Tibial nerve (tissue), 3 donors: ENCODE data around the gene MAPRE2.

ENCODE experiments used
- CTCF ChIP-seq, 5 experiments: fragments of 200-600 bp in 3 of 5; fragments of 450-650 bp in 2 of 5; sonication (generic) in 3 of 5; IDR thresholded peaks; one replicate each; pipeline ENCODE4 v1.5.1; 2016 to 2019; ENCODE audit warnings: antibody characterized with exemption in 5 of 5, mild to moderate bottlenecking in 3 of 5, moderate library complexity in 2 of 5
- POLR2A ChIP-seq, 2 donors: fragments of 450-650 bp; IDR thresholded peaks; one replicate each; pipeline ENCODE4 v1.6.1; 2017; ENCODE audit warnings: antibody characterized with exemption in 2 of 2, mild to moderate bottlenecking in 2 of 2, moderate library complexity in 2 of 2

GRCh38 chr18:35122586-35123224, 81.5 kb downstream of the MAPRE2 start:
- TF ChIP-seq CTCF (IDR thresholded peaks at IDR 0.05), result peak in 2 of 5 experiments; percentile 18 to 20
- TF ChIP-seq POLR2A (IDR thresholded peaks at IDR 0.05), result no peak
